Fibroblast of lung (primary cell): ENCODE measurements around the gene CFAP100.

Experiments used
- EZH2 ChIP-seq: IDR thresholded peaks from 2 replicates; pipeline ENCODE4 v1.5.1; 2012; ENCODE audit warnings: low read length, control low read depth, mild to moderate bottlenecking; ENCODE audit errors: missing control alignments
- TF ChIP-seq, protein P1 (sequence below), 2 donors: IDR thresholded peaks in 1 of 2; conservative IDR thresholded peaks in 1 of 2; 1 replicate in 1 of 2; 2 replicates in 1 of 2; pipeline ENCODE4 v1.5.1; 2011 to 2012; ENCODE audit warnings: low read length in 2 of 2, control low read depth in 1 of 2, inconsistent platforms in 1 of 2, low read depth in 1 of 2, mild to moderate bottlenecking in 1 of 2

DNA sequence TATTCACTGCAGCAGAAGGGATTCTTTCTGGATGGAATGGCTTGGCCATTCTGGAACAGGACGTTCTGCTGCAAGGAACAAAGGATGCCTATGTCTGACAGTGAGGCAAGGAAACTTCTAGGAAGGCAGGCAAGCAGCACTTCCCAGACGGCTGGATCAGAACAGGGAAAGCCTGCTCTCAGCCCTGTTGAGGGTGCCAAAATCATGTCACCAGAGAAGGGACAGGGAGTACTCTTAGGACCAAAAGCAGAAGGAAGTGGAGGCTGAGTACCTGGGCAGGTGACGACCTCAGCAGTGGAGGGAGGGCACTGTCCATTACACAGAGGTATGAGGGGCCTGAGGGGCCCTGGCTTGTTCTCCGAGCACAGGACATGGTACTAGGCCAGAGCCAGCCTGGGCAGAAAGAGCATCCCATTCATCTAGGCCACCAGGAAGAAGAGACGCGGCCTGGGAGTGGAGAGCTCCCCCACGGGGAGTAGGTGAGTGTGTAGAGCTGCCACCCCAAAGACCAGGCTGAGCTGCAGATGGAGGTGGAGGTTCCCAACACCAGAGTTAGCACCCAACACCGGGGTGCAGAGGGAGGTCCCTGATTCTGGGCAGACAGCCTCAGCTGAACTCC is 47.1 kb upstream of the CFAP100 start:
- TF ChIP-seq, protein P1, sequence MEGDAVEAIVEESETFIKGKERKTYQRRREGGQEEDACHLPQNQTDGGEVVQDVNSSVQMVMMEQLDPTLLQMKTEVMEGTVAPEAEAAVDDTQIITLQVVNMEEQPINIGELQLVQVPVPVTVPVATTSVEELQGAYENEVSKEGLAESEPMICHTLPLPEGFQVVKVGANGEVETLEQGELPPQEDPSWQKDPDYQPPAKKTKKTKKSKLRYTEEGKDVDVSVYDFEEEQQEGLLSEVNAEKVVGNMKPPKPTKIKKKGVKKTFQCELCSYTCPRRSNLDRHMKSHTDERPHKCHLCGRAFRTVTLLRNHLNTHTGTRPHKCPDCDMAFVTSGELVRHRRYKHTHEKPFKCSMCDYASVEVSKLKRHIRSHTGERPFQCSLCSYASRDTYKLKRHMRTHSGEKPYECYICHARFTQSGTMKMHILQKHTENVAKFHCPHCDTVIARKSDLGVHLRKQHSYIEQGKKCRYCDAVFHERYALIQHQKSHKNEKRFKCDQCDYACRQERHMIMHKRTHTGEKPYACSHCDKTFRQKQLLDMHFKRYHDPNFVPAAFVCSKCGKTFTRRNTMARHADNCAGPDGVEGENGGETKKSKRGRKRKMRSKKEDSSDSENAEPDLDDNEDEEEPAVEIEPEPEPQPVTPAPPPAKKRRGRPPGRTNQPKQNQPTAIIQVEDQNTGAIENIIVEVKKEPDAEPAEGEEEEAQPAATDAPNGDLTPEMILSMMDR (conservative IDR thresholded peaks at IDR 0.05 in 1 of 2, IDR thresholded peaks at IDR 0.05 in 1 of 2; ENCODE audit: low read depth in 1 of 2, low read length in 2 of 2), result no peak
- no peak for TF ChIP-seq EZH2
